Measurements from ENCODE around the gene HOMEZ. TPM values are rescaled to one million over a fixed set of nuclear protein-coding genes. Genes with fewer than 3 reads are reported as not detected.

The HOMEZ gene
- total RNA-seq, result 4.0 and 7.1 TPM in 2 replicates

GRCh38 chr14:23286020-23286901, at the start of gene HOMEZ:
HOMEZ (minus strand) TSS chr14:23286132; CDS start chr14:23285952, 180 bp downstream.

GRCh38 chr14:23320584-23321571, 34.9 kb upstream of the HOMEZ start, which contains the start of gene PABPN1:
PABPN1 (plus strand) TSS chr14:23321457; CDS start chr14:23321470, 13 bp downstream.

GRCh38 chr14:23306412-23307145, 20.6 kb upstream of the HOMEZ start, which contains the start of gene BCL2L2:
BCL2L2 (plus strand) TSS chr14:23306833; CDS start chr14:23307768, 935 bp downstream.

GRCh38 chr14:23302290-23303225, 16.6 kb upstream of the HOMEZ start, which contains the start of gene PPP1R3E:
PPP1R3E (minus strand) TSS chr14:23302859; CDS start chr14:23302576, 283 bp downstream.

GRCh38 chr14:23237772-23238594, 47.9 kb downstream of the HOMEZ start, which contains the start of gene RNF212B:
RNF212B (plus strand) TSS chr14:23237936; CDS start chr14:23240346, 2,410 bp downstream.

Other genes starting within 250 kb of the HOMEZ start
- not detected in 2 replicates for gene PSMB11, start 243.9 kb downstream of the HOMEZ start, total RNA-seq
- gene CDH24, start 228.6 kb downstream of the HOMEZ start, total RNA-seq, result 8.7 and 10.9 TPM in 2 replicates
- 48.9 and 102 TPM in 2 replicates for gene ACIN1, start 191.0 kb downstream of the HOMEZ start, total RNA-seq
- 47.2 and 51.0 TPM in 2 replicates for gene C14orf119, start 190.6 kb downstream of the HOMEZ start, total RNA-seq
- not detected in 2 replicates for gene CIROP, start 181.1 kb downstream of the HOMEZ start, total RNA-seq
- not detected in 2 replicates for gene CEBPE, start 166.9 kb downstream of the HOMEZ start, total RNA-seq
- gene SLC7A8, start 102.5 kb downstream of the HOMEZ start, total RNA-seq, result not detected in 2 replicates
- gene RNF212B, start 48.2 kb downstream of the HOMEZ start, total RNA-seq, result not detected in 2 replicates
- gene PPP1R3E, start 16.7 kb upstream of the HOMEZ start, total RNA-seq, result 0.81 and 2.1 TPM in 2 replicates
- 7.4 and 13.0 TPM in 2 replicates for gene BCL2L2, start 20.7 kb upstream of the HOMEZ start, total RNA-seq
- gene PABPN1, start 35.3 kb upstream of the HOMEZ start, total RNA-seq, result 52.9 and 97.5 TPM in 2 replicates
- gene SLC22A17, start 66.8 kb upstream of the HOMEZ start, total RNA-seq, result 0.97 and 3.7 TPM in 2 replicates
- gene EFS, start 79.0 kb upstream of the HOMEZ start, total RNA-seq, result 0.13 TPM in 1 of 2 replicates, not detected in the other
- gene IL25, start 86.7 kb upstream of the HOMEZ start, total RNA-seq, result not detected in 2 replicates
- not detected in 2 replicates for gene CMTM5, start 90.9 kb upstream of the HOMEZ start, total RNA-seq
- not detected in 2 replicates for gene MYH6, start 122.1 kb upstream of the HOMEZ start, total RNA-seq
- gene MYH7, start 149.5 kb upstream of the HOMEZ start, total RNA-seq, result not detected in 2 replicates
- gene NGDN, start 183.6 kb upstream of the HOMEZ start, total RNA-seq, result 39.0 and 49.9 TPM in 2 replicates

Measured in bladder microvascular endothelial cell (primary cell).